HepG2 (cell line): ENCODE measurements around the gene FAR1. TPM values are rescaled to one million over a fixed set of nuclear protein-coding genes. Genes with fewer than 3 reads are reported as not detected.

Experiments used
- ATAC-seq: fragments of 200-7000 bp; cut with Tn5 transposase; 3 replicates; pipeline ENCODE4 v1.9.1; 2020; ENCODE audit warnings: mild to moderate bottlenecking, moderate library complexity
- BruUV-seq: library from RNA; stranded (reverse); fragments of 400-500 nt; replicated peaks from 2 replicates; lab custom pipeline; 2021; lab: Mats Ljungman, UMichigan
- CTCF ChIA-PET: fragments of 300-600 bp; formaldehyde crosslinking; extraction: SDS; loops from one replicate; lab custom pipeline; 2021; ENCODE audit warnings: low total read pairs, inconsistent platforms, low intra/inter-chr PET ratio; lab: Yijun Ruan, JAX
- POLR2A ChIA-PET: fragments of 350-600 bp; sonication (Branson Sonifier 250); formaldehyde crosslinking; loops from one replicate; lab custom pipeline; 2020; ENCODE audit warnings: antibody characterized with exemption, inconsistent platforms; lab: Yijun Ruan, JAX
- DNase-seq: peaks from one replicate; pipeline ENCODE4 v3.0.0-alpha.2; 2015; ENCODE audit warnings: low spot score
- FAIRE-seq: peaks from 3 replicates; lab custom pipeline; 2011; peaks lifted over from hg19 to GRCh38; lab: Jason Lieb, UNC
- H2AFZ ChIP-seq: one replicate; pipeline ENCODE4 v1.6.1; 2011; ENCODE audit warnings: low read length, inconsistent platforms
- H3K27ac ChIP-seq: fragments of 300-600 bp; 3 replicates; pipeline ENCODE4 v1.8.0; 2011; ENCODE audit warnings: mixed run types, mild to moderate bottlenecking, mixed read lengths, low read length, inconsistent platforms; ENCODE audit not compliant: insufficient read depth; ENCODE audit errors: extremely low read length
- H3K27me3 ChIP-seq, 2 experiments: fragments of 200-600 bp in 1 of 2; 2 replicates in 1 of 2; 3 replicates in 1 of 2; pipeline versions ENCODE4 v1.6.0 to v1.8.0; 2011; ENCODE audit warnings: low read length in 2 of 2, mild to moderate bottlenecking in 2 of 2, moderate library complexity in 2 of 2, inconsistent platforms in 1 of 2; ENCODE audit not compliant: insufficient read depth in 2 of 2, control insufficient read depth in 1 of 2
- H3K36me3 ChIP-seq, 2 experiments: fragments of 200-600 bp in 1 of 2; replicated peaks in 1 of 2; 2 replicates in 1 of 2; 3 replicates in 1 of 2; pipeline versions ENCODE4 v1.5.1 to v1.8.0; 2011; ENCODE audit warnings: low read length in 2 of 2, inconsistent platforms in 1 of 2; ENCODE audit not compliant: insufficient read depth in 2 of 2, control insufficient read depth in 1 of 2
- H3K4me1 ChIP-seq: 2 replicates; pipeline ENCODE4 v1.5.1; 2012; ENCODE audit warnings: low read length, inconsistent platforms; ENCODE audit not compliant: insufficient read depth
- H3K4me2 ChIP-seq: 2 replicates; pipeline ENCODE4 v1.6.0; 2011; ENCODE audit warnings: low read depth, low read length, inconsistent platforms
- H3K4me3 ChIP-seq, 3 experiments: fragments of 200-600 bp in 1 of 3; sonication (generic), shearing (Covaris generic) in 1 of 3; replicated peaks in 1 of 3; 2 replicates each; pipeline ENCODE4 v1.5.1; 2011 to 2016; ENCODE audit warnings: low read length in 3 of 3, inconsistent platforms in 2 of 3, low read depth in 2 of 3, mild to moderate bottlenecking in 2 of 3, control low read depth in 1 of 3, mixed read lengths in 1 of 3; ENCODE audit not compliant: insufficient read depth in 1 of 3
- H3K79me2 ChIP-seq: one replicate; pipeline ENCODE4 v1.6.1; 2011; ENCODE audit warnings: low read length, inconsistent platforms; ENCODE audit not compliant: insufficient read depth
- H3K9ac ChIP-seq: 2 replicates; pipeline ENCODE4 v1.6.0; 2011; ENCODE audit warnings: mild to moderate bottlenecking, low read depth, low read length, inconsistent platforms; ENCODE audit not compliant: insufficient read depth
- H3K9me3 ChIP-seq: 2 replicates; pipeline ENCODE4 v1.5.1; 2012; ENCODE audit warnings: mild to moderate bottlenecking, low read length
- H4K20me1 ChIP-seq: 2 replicates; pipeline ENCODE4 v1.6.0; 2011; ENCODE audit warnings: inconsistent platforms, mild to moderate bottlenecking, low read length, moderate library complexity; ENCODE audit not compliant: insufficient read depth
- CSRNP1 ChIP-seq: sonication (generic); formaldehyde crosslinking; IDR thresholded peaks from 2 replicates; pipeline ENCODE4 v1.8.1; 2023; ENCODE audit warnings: mild to moderate bottlenecking, missing genetic modification reagents
- ETV6 ChIP-seq: sonication (generic); formaldehyde crosslinking; conservative IDR thresholded peaks from 2 replicates; pipeline ENCODE4 v1.4.0; 2020; ENCODE audit warnings: missing genetic modification reagents
- FOXA1 ChIP-seq, 2 experiments: fragments of 450-650 bp in 1 of 2; sonication (generic) in 1 of 2; formaldehyde crosslinking in 1 of 2; IDR thresholded peaks; 2 replicates each; pipeline versions ENCODE4 v1.4.0 to v1.6.1; 2016 to 2020; ENCODE audit warnings: missing genetic modification reagents in 1 of 2
- GATAD1 ChIP-seq: IDR thresholded peaks from 2 replicates; pipeline ENCODE4 v1.6.1; 2016; ENCODE audit warnings: missing genetic modification reagents, missing compliant biosample characterization
- GTF3A ChIP-seq: sonication (generic); formaldehyde crosslinking; conservative IDR thresholded peaks from 2 replicates; pipeline ENCODE4 v1.4.0; 2020; ENCODE audit warnings: mild to moderate bottlenecking, missing genetic modification reagents
- MED1 ChIP-seq: sonication (generic); formaldehyde crosslinking; IDR thresholded peaks from 2 replicates; pipeline ENCODE4 v1.4.0; 2020; ENCODE audit warnings: missing genetic modification reagents
- MLXIP ChIP-seq: sonication (generic); formaldehyde crosslinking; IDR thresholded peaks from 2 replicates; pipeline ENCODE4 v1.9.0; 2021; ENCODE audit warnings: missing genetic modification reagents, borderline replicate concordance
- NR1H2 ChIP-seq: sonication (generic); formaldehyde crosslinking; IDR thresholded peaks from 2 replicates; pipeline ENCODE4 v1.8.1; 2022; ENCODE audit warnings: low read depth, missing genetic modification reagents, borderline replicate concordance
- REXO4 ChIP-seq: sonication (generic); formaldehyde crosslinking; IDR thresholded peaks from 2 replicates; pipeline ENCODE4 v1.8.0; 2022; ENCODE audit warnings: missing genetic modification reagents, mild to moderate bottlenecking, borderline replicate concordance
- TFDP1 ChIP-seq: IDR thresholded peaks from 2 replicates; pipeline ENCODE4 v1.6.1; 2016; ENCODE audit warnings: missing compliant biosample characterization, missing genetic modification reagents, borderline replicate concordance
- WIZ ChIP-seq: sonication (generic); formaldehyde crosslinking; IDR thresholded peaks from 2 replicates; pipeline ENCODE4 v1.5.1; 2020; ENCODE audit warnings: mild to moderate bottlenecking, missing genetic modification reagents
- ZEB1 ChIP-seq: IDR thresholded peaks from 2 replicates; pipeline ENCODE4 v1.6.1; 2012; ENCODE audit warnings: mild to moderate bottlenecking, low read depth, inconsistent platforms; ENCODE audit not compliant: insufficient replicate concordance
- ZFP41 ChIP-seq: sonication (generic); formaldehyde crosslinking; IDR thresholded peaks from 2 replicates; pipeline ENCODE4 v1.4.0; 2020; ENCODE audit warnings: mild to moderate bottlenecking, missing genetic modification reagents, borderline replicate concordance
- ZNF33A ChIP-seq: sonication (generic); formaldehyde crosslinking; IDR thresholded peaks from 2 replicates; pipeline ENCODE4 v1.5.1; 2020; ENCODE audit warnings: missing genetic modification reagents, mild to moderate bottlenecking, moderate library complexity, borderline replicate concordance
- ZNF430 ChIP-seq: sonication (generic); formaldehyde crosslinking; IDR thresholded peaks from 2 replicates; pipeline ENCODE4 v1.9.0; 2021; ENCODE audit warnings: mild to moderate bottlenecking, missing genetic modification reagents
- ZNF746 ChIP-seq: sonication (generic); formaldehyde crosslinking; IDR thresholded peaks from 2 replicates; pipeline ENCODE4 v1.8.0; 2022; ENCODE audit warnings: mild to moderate bottlenecking, missing genetic modification reagents
- WGBS: methylation state at CpG from one replicate; pipeline ENCODE4 v1.1.6; 2017; ENCODE audit warnings: low lambda C conversion rate; 5-methylcytosine and 5-hydroxymethylcytosine counted together
- in situ Hi-C: cut with HindIII; loops from 2 replicates; pipeline ENCODE4 v1.10.0; 2017; ENCODE audit warnings: low pct_unique_long_range_greater_than_20kb; ENCODE audit not compliant: extremely low pct_ligation_motif_present
- intact Hi-C: fragments of 100-400 bp; cut with micrococcal nuclease; formaldehyde crosslinking; loops from one replicate; pipeline ENCODE4 v1.10.0; 2022; ENCODE audit not compliant: unreplicated experiment
- polyA plus RNA-seq, 8 experiments: library from polyadenylated mRNA; depleted of rRNA in 3 of 8; stranded (reverse) in 7 of 8; unstranded in 1 of 8; fragments of >200 nt; fragmentation: Illumina TruSeq in 4 of 8; extraction: Trizol in 4 of 8; gene quantifications; 2 replicates each; pipeline versions ENCODE4 v1.2.1 to v1.2.3, GENCODE V29; 2011 to 2016; ENCODE audit warnings: low read depth in 4 of 8, missing spikeins in 1 of 8, mixed read lengths in 1 of 8; ENCODE audit not compliant: insufficient read depth in 1 of 8
- total RNA-seq, 5 experiments: library from RNA; depleted of rRNA; stranded (reverse); fragments of >200 nt; fragmentation: Illumina TruSeq; extraction: Trizol; gene quantifications; 2 replicates each; pipeline ENCODE4 v1.2.3, GENCODE V29; 2016; ENCODE audit warnings: low read depth in 1 of 5

Gene FAR1
- total and polyA plus RNA-seq, 2 of the 13 experiments (the other 11 are each of a cell fraction or from before 2014, with no cell fraction given), result 0.40 to 0.95 TPM

GRCh38 chr11:13674799-13675509 is 6.5 kb downstream of the FAR1 start (continued):
- TF ChIP-seq FOXA1 (IDR thresholded peaks at IDR 0.05) (no peak), FOXA1 (CRISPR knock-in tag; IDR thresholded peaks at IDR 0.05) (no peak), GTF3A (CRISPR knock-in tag) (no peak), CSRNP1 (CRISPR knock-in tag) (no peak), ZNF746 (no peak), GATAD1 (CRISPR knock-in tag) (no peak), ZNF33A (CRISPR knock-in tag) (no peak)

- Histone ChIP-seq H2AFZ (no peak overlapping the region), H3K4me3 (no peak overlapping the region), H3K9ac (no peak overlapping the region), H3K27me3 (no peaks in the 10 kb centered on the region), H3K27ac (no peak overlapping the region), H3K79me2 (no peaks in the 10 kb centered on the region), H3K4me1 (no peaks in the 10 kb centered on the region), H3K9me3 (no peaks in the 10 kb centered on the region), H4K20me1 (no peaks in the 10 kb centered on the region), H3K36me3 (no peaks in the 10 kb centered on the region), H3K4me2 (no peak overlapping the region)
- ChIA-PET CTCF (no interaction called here), POLR2A (no interaction called here)
- DNase-seq (no peak), FAIRE-seq (no peak), ATAC-seq (no peak)
- BruUV-seq, result no TSS peak
- in situ Hi-C loops, result no loop called here
- intact Hi-C loops, result no loop called here
- 4% methylated on average over 1 of the region's 1 CpG for WGBS
- TF ChIP-seq WIZ (no peak), REXO4 (CRISPR knock-in tag) (no peak), ZEB1 (no peak), ZFP41 (no peak), MLXIP (no peak), ETV6 (CRISPR knock-in tag) (no peak), ZNF430 (no peak), MED1 (CRISPR knock-in tag) (no peak), NR1H2 (CRISPR knock-in tag) (no peak), TFDP1 (CRISPR knock-in tag) (no peak)
These were observed 8.1 kb downstream of the FAR1 start for GRCh38 chr11:13676576-13676975.
